Left lung (tissue), 10 donors: ENCODE measurements around the gene UPK3A. TPM values are rescaled to one million over a fixed set of nuclear protein-coding genes. Genes with fewer than 3 reads are reported as not detected.
A peak's percentile ranks its signal among the peaks of the same experiment; 100 is the strongest.
"Not testable (repeated sequence)": the region's sequence is repeated elsewhere in the genome, so short reads cannot be mapped to it uniquely, and the experiment has no call there.

Source experiments
- ATAC-seq: fragments of 200-7000 bp; cut with Tn5 transposase; one replicate; pipeline ENCODE4 v1.9.1; 2020; ENCODE audit warnings: moderate library complexity
- DNase-seq, 4 donors: peaks; one replicate each; pipeline ENCODE4 v3.0.0-alpha.2; 2013 to 2020
- H3K27ac ChIP-seq, 2 donors: fragments of 200-600 bp; sonication (generic) in 1 of 2; one replicate each; pipeline versions ENCODE4 v1.5.0 to v1.8.0; 2020 to 2021
- H3K27me3 ChIP-seq, 2 donors: fragments of 200-600 bp; sonication (generic) in 1 of 2; one replicate each; pipeline versions ENCODE4 v1.5.0 to v1.8.0; 2020 to 2021
- H3K36me3 ChIP-seq, 2 donors: fragments of 200-600 bp; sonication (generic) in 1 of 2; one replicate each; pipeline versions ENCODE4 v1.5.0 to v1.8.0; 2020 to 2021
- H3K4me1 ChIP-seq, 2 donors: fragments of 200-600 bp; one replicate each; pipeline ENCODE4 v1.8.0; 2021
- H3K4me3 ChIP-seq, 2 donors: fragments of 200-600 bp; sonication (generic) in 1 of 2; one replicate each; pipeline versions ENCODE4 v1.5.0 to v1.8.0; 2020 to 2021; ENCODE audit warnings: mild to moderate bottlenecking in 1 of 2
- H3K9me3 ChIP-seq, 2 donors: fragments of 200-600 bp; sonication (generic) in 1 of 2; one replicate each; pipeline versions ENCODE4 v1.5.0 to v1.8.0; 2020 to 2021
- CTCF ChIP-seq, 2 donors: fragments of 200-600 bp; sonication (generic) in 1 of 2; IDR thresholded peaks; one replicate each; pipeline versions ENCODE4 v1.5.0 to v1.8.0; 2021; ENCODE audit warnings: antibody characterized with exemption in 2 of 2
- intact Hi-C, 2 donors: fragments of 100-400 bp; cut with DNase I; formaldehyde crosslinking; loops; one replicate each; pipeline versions ENCODE4 v1.11.2 to v1.14.2; 2022
- polyA plus RNA-seq, 6 donors: library from polyadenylated mRNA; unstranded; fragments of 120-200 nt; gene quantifications; one replicate each; pipeline ENCODE4 v1.2.1, GENCODE V29; 2013; ENCODE audit not compliant: insufficient read length in 6 of 6
- total RNA-seq, 2 donors: library from RNA; stranded (reverse); fragmentation: NEBNext Ultra II Directional; extraction: Animal tissue kit (Norgen Biotek cat#: 25700); gene quantifications; one replicate each; pipeline ENCODE4 v1.2.1, GENCODE V29; 2021
- donor health status: DM: no; HTN: yes; CAD: no.
- donor health status: DM: no; HTN: no; CAD: no.

UPK3A gene
- total and polyA plus RNA-seq, 8 donors = 0.19 to 0.72 (median 0.27) TPM; not detected in 3

- Histone ChIP-seq H3K4me1 (peaks cover 6 to 17% of the 10 kb centered on the region in 2 donors), H3K4me3 (no peak overlapping the region), H3K36me3 (no peaks in the 10 kb centered on the region), H3K9me3 (no peaks in the 10 kb centered on the region), H3K27me3 (no peaks in the 10 kb centered on the region), H3K27ac (no peak overlapping the region)
- intact Hi-C loops = no loop called here
- DNase-seq (no peak), ATAC-seq (no peak)
- no peak for TF ChIP-seq CTCF (IDR thresholded peaks at IDR 0.05)
These were observed 24.9 kb upstream of the UPK3A start for GRCh38 chr22:45259754-45260394.

- intact Hi-C loops, H3K4me3 ChIP-seq, H3K9me3 ChIP-seq, H3K27ac ChIP-seq, DNase-seq, ATAC-seq, H3K27me3 ChIP-seq, H3K36me3 ChIP-seq: not testable (repeated sequence)
- H3K4me1 ChIP-seq = peaks cover 6 to 17% of the 10 kb centered on the region in 2 donors
These were observed 24.4 kb upstream of the UPK3A start for GRCh38 chr22:45260395-45260759.

- Histone ChIP-seq H3K4me1 (peaks cover 6 to 17% of the 10 kb centered on the region in 2 donors), H3K4me3 (no peak overlapping the region), H3K36me3 (no peaks in the 10 kb centered on the region), H3K9me3 (no peaks in the 10 kb centered on the region), H3K27me3 (no peaks in the 10 kb centered on the region), H3K27ac (no peak overlapping the region)
- intact Hi-C loops = no loop called here
- TF ChIP-seq CTCF (IDR thresholded peaks at IDR 0.05) = no peak
- DNase-seq = no peak
- no peak for ATAC-seq
These were observed 23.2 kb upstream of the UPK3A start for GRCh38 chr22:45261407-45262088.

GRCh38 chr22:45262195-45262930 lies 22.4 kb upstream of the UPK3A start:
- DNase-seq (no peak), ATAC-seq (peak; percentile 19)
- Histone ChIP-seq H3K4me1 (peaks cover 6 to 17% of the 10 kb centered on the region in 2 donors), H3K27me3 (peaks cover 0 to 3% of the 10 kb centered on the region in 2 donors), H3K27ac (no peak overlapping the region), H3K36me3 (no peaks in the 10 kb centered on the region), H3K9me3 (no peaks in the 10 kb centered on the region), H3K4me3 (no peak overlapping the region)
- intact Hi-C loops = no loop called here
- TF ChIP-seq CTCF (IDR thresholded peaks at IDR 0.05) = no peak

- no peak for DNase-seq
- no peak for TF ChIP-seq CTCF (IDR thresholded peaks at IDR 0.05)
- no peaks in the 10 kb centered on the region for H3K36me3 ChIP-seq
- no peaks in the 10 kb centered on the region for H3K9me3 ChIP-seq
- no peak overlapping the region for H3K27ac ChIP-seq
- peaks cover 0 to 10% of the 10 kb centered on the region in 2 donors for H3K27me3 ChIP-seq
- peaks cover 6 to 17% of the 10 kb centered on the region in 2 donors for H3K4me1 ChIP-seq
- no peak overlapping the region for H3K4me3 ChIP-seq
- no peak for ATAC-seq
- intact Hi-C loops = no loop called here
These were observed 21.8 kb upstream of the UPK3A start for GRCh38 chr22:45262931-45263462.
